NCI-H345 treated with DMSO at 0.1 percent for 48 hours (cell line): ENCODE results near the gene E2F1.

Experiments used
- DNase-seq: peaks from one replicate; lab custom pipeline; 2025; ENCODE audit not compliant: unreplicated experiment; lab: John Stamatoyannopoulos, UW

Gene E2F1, protein sequence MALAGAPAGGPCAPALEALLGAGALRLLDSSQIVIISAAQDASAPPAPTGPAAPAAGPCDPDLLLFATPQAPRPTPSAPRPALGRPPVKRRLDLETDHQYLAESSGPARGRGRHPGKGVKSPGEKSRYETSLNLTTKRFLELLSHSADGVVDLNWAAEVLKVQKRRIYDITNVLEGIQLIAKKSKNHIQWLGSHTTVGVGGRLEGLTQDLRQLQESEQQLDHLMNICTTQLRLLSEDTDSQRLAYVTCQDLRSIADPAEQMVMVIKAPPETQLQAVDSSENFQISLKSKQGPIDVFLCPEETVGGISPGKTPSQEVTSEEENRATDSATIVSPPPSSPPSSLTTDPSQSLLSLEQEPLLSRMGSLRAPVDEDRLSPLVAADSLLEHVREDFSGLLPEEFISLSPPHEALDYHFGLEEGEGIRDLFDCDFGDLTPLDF

DNA sequence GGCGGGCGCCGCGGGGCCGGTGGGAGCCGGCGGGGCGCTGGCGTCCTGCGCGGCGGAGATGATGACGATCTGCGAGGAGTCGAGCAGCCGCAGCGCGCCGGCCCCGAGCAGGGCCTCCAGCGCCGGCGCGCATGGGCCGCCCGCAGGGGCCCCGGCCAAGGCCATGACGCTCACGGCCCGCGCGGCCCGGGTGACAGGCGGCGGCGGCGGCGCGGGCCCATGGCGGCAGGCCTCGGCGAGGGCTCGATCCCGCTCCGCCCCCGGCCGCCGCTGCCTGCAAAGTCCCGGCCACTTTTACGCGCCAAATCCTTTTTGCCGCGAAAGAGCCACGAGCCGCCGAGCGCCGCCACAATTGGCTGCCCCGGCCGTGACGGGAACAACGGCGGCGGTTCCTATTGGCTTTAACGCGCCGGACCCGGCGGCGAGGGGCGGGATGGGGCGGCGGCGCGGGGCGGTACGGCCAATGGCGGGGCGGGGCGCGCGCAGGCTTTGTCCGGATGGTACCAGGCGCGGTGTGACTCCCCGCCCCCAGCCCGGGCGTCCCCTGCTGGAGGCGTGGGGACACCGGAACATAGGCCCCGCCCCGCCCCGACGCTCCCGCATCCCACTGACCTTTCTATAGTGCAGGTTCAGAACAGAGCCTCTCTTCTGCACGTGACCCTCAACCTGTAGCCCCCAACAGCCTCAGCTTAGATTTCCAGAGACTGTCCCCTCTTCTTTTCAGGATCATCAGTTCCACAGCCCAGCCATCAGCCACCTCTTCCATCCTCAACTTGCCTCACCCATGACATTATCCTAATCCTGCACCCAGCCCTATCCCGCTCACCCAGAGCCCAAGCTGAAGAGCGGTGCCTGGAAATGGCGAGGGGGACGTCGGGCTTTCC is at the start of gene E2F1:
Gene E2F1 (minus strand): TSS at position 286 of the 884 bp plus-strand sequence. CDS start 121 bp downstream, at position 165.
- DNase-seq, result peak; percentile 95

DNA sequence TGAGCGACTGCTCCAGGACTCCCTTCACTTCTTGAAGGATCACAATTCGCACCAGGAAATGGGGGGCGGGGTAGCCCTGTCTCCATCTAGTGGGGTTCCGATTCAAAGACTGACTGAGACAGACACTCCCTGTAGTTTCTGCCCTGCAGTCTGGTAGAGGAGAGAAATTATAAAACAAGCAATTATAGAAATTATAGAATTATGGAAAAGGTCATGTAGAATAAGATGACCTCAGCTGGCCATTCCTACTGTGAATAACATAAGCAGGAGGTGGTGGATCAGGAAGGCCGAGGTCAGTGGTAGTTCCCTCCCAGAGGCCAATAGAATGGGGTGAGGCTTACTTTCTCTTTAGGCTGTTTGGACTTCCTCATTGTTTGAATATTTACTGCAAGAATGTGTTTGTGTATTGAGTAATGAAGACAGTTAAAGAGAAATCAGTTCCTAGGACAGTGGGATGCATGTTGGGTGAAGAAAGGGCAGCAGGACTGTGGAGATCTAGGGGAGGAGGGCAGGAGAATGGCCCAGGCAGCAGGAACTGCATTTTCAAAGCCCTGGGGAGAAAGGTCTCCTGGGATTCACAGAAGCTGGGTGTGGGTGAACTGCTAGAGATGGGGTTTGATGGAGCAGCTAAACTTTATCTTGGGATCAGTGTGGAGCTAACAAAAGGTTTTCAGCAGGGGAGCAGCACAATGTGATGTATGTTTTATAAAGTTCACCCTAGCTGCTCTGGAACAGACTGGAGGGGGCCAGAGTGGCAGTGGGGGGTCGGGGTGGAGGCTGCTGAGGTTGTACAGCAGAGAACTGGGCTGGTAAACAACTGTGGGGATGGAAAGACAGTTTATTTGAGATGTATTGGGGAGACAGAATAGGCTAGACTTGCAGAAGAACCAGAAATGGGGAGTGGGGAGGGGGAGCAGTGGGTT is 47.7 kb upstream of the E2F1 start:
- DNase-seq, result no peak

DNA sequence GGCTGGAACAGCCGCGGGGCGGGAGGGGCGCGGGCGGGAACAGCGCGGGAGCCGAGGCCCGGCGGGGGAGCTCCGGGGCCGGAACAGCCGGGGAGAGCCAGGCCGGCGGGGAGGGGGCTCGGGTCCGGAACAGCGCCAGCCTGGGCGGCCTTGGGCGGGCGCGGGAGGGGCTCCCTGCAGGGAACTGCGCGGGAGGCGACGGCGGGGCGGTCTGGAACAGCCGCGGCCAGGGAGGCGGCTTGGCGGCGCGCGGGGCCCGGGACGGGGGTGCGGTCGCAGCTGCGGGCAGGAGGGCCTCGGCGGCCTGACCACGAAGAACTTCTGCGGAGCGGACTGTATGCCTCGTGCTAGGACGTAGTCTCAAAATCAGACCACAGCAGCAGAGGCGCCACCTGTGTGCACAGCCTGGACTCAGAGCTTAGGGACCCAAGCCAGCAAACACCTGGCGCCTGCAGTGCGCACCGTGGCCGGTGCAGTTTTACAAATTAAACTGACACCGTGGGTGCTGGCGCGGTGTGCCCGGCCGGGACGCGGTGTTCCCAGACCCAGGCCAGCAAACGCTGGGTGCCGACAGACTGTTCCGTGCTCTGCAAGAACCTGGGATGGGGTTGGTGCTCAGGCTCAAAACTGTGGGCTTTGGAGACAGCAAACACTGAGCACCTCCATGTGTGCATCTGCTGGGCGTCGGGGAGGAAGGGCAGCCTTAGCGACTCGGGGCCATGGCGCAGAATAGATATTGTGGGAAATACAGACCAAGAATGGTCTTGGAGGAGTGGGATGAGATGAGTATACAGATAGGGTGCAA is 46.2 kb upstream of the E2F1 start:
- DNase-seq, result peak; percentile 84

DNA sequence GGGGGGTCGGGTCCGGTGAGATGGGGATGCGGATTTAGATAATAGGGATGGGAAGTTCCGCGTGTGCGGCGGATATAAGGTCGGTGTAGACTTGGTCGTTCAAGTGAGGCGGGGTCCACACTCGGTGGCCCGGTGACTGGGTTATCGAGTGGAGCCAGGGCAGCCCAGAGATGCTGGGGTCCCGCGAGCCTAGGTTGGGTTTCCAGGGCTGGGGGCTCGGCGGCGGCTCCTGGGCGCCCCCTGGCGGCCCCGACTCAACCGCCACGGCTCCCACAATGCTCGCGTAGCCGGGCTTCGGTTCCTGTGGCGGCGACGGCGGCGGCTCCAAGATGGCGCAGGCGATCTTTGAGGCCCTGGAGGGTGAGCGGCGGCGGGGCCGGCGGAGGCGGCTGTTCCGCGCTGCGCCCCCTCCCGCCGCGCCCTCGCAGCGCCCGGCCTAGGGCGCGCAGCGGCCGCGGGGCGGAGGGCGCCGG is 45.5 kb upstream of the E2F1 start, which contains the start of gene ZNF341:
Gene ZNF341 (plus strand): TSS at position 304 of the 473 bp plus-strand sequence. CDS start 26 bp downstream, at position 330.
- DNase-seq, result peak; percentile 87

DNA sequence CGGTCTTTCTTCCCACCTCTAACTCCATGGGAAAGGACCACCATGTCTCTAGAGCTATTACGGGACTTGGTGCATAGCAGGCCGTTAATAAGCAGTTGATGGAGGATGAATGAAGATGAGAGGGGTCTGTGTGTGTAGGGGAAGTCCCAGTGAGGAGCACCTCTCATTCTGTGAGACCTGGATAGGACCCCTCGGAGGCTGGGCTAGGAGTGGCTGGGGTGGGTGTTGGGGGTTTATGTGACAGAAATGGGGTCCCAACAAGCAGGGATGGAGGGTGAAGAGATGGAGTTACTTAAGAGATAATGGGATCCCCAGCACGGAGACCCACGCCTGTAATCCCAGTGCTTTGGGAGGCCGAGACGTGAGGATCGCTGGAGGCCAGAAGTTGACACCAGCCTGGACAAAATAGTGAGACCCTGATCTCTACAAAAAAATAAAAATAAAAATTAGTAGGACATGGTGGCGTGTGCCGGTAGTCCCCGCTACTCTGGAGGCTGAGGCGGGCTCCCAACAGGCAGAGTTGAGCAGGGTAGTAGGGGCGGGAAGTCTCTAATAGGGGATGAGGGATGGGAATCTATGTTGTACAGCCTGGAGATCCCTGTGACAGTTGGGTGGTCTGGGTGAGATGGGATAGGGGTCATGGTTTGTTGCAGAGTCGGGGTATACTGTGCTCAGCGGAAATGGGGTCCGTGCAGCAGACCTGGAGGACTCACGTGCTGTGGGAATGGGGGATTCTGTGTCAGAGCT is 44.9 kb upstream of the E2F1 start:
- no peak for DNase-seq

DNA sequence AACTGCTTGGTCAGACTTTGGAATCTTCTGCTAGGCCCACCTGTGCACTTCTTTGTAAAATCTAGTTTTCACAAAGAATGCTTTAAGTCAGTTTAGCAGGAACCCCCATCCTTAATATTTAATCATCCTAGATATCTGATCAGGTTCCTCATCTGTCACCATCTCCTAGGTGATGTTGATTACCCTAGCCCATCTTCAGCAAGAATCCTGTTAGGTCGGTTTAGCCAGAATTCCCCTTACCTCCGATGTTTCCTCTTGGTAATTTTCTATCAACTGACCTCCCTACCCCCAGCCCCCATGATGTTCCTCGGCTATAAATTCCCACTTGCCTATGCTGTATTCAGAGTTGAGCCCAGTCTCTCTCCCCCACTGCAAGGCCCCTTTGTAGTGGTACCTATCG is 42.9 kb upstream of the E2F1 start:
- no peak for DNase-seq

DNA sequence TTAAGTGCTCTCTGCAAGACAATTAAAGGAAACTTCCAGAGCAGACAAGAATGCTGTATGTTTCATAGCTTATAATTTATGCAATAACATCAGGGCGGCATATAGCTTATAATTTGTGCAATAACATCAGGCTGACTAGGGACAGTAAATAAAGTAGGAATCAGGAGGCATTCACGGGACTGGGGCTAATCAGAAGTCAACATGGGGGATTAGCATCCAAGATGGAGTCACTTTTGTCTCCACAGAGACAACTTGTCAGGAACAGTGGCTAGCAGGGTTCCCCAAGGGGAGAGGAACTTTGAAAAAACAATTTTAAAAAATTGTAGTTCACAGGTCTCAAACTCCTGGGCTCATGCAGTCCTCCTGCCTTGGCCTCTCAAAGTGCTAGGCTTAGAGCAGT is 42.3 kb upstream of the E2F1 start:
- DNase-seq, result no peak

DNA sequence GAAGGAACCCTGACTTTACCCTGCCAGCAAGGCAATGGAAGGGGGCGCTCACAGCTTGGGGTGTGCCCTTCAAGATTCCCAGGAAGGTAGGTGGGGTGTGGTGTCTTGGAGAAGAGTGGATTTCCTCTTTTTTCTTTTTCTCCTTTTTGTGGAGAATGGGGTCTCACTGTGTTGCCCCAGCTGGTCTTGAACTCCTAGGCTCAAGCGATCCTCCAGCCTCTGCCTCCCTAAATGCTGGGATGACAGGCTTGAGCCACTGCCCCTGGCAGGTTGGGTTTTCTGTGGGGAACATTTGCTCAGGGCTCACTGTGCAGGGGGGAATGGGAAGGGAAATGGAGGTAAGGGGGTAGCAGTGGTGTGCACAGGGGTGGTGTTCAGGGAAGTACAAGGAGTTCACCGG is 41.6 kb upstream of the E2F1 start:
- no peak for DNase-seq

DNA sequence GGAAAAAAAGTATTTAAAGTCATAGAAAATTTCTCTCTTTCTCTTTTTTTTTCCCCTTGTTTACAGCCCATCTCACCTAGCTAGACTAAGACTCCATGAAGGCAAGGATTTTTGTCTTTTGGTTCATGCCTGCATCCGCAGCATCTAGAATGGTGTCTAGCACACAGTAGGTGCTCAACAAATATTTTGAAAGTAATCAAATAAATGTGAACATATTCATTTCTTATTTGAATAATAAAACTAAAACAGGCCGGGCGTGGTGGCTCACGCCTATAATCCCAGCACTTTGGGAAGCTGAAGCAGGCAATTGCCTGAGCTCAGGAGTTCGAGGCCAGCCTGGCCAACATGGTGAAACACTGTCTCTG is 40.9 kb upstream of the E2F1 start:
- no peak for DNase-seq

DNA sequence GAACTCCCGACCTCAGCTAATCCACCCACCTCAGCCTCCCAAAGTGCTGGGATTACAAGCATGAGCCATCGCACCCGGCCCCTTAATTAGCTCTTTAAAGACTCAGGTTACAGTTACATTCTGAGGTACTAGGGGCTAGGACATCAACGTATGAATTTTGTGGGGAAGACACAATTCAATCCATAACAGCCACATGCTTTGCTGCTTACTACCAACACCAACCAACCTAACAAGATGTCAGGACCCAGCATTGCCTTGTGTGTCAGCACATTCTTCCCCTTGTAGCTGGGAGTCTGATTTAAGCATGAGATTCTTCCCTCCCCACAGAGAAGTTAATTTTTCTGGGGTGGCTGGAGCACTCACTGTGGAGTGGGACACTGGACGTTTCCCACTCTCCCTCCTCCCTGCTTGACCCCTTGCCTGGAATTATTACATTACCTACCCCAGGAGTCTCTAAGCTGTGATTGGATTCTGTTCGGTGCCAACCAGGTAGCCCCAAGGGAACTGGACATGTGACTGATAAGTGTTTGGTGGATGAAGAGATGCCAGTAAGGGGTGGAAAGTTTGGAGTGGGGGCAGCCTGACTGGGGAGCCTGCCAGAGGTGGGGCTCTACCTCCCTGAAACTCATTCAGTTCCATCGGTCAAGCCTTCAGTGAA is 39.6 kb upstream of the E2F1 start:
- DNase-seq, result no peak

DNA sequence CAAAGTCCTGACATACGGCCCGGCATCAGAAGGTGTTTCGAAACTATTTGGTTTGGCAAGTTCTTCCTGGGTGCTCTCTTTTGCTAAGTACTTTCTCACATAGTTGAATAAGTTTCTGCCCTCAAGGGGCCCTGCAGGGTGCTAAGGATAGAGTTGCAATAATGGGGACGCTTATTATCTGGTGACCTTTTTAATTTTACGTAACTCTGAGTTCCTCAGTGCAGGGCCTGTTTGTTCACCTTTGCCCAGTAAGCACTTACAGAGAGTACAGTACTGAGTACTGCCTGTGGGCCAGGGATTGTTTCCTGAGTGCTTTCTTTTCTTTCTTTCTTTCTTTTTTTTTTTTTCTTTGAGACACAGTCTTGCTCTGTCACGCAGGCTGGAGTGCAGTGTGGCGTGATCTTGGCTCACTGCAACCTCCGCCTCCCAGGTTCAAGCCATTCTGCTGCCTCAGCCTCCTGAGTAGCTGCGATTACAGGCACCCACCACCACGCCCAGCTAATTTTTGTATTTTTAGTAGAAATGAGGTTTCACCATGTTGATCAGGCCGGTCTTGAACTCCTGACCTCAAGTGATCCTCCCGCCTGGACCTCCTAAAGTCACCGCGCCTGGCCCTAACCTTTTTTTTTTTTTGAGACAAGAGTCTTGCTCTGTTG is 38.4 kb upstream of the E2F1 start:
- no peak for DNase-seq

DNA sequence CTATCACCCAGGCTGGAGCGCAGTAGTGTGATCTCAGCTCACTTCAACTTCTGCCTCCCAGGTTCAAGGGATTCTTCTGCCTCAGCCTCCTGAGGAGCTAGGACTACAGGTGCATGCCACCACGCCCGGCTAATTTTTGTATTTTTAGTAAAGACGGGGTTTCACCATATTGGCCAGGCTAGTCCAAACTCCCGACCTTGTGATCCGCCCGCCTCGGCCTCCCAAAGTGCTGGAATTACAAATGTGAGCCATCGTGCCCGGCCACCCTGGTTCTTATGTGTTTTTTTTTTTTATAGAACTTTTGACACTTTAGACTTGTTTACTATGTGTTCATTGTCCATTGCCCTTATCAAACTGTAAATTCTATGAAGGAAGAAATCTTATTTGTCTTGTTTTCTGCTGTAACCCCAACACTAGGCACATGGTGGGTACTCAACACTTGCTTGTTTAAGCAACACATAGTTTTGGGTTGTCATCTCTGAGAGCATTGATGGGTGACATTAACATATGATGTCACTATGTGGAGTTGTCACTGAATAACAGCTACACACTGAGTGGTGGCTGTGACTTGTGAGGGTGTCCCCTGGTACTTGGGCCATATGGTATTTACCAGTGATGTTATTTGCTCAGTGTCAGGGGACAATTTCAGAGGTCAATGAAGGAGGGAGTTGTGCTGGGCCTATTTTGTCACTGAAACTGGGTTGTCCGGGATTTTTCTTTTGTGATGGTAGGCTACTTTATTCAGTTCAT is 35.4 kb upstream of the E2F1 start:
- no peak for DNase-seq

DNA sequence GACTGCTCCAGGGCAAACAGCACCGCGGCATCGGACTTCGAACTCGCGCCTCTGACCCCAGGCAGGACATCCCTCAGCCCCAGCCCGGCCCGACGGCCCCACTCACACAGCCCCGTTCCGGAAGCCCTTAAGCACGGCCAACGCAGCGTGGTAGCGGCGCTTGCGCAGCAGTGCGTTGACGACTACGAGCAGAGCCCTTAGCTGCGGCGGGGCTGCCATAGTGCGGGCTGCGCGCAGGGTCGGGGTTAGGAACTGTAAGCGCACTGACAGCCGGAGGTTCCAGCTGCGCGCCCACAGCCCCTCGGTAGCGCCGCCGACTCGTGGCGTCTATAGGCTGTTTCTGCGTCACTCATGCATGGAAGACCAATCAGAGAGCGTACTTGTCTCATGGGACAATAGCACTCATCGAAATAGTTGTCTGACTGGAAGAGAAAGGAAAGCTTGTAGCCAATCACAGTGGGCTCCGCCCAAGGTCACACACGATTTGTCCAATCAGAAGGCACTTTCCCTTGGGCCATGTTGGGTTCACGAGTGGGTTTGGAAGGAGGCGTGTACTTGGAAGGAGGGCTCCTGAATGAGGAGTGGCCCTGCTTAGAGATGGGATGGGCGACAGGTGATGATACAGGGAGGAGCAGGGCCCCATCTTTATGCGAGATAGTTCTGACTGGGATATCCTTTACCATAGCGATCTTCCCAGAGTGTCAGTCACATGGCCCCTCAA is 34.0 kb upstream of the E2F1 start, which contains the start of gene PXMP4:
Gene PXMP4 (minus strand): TSS at position 322 of the 721 bp plus-strand sequence. CDS start 103 bp downstream, at position 219.
- DNase-seq, result peak; percentile 99

DNA sequence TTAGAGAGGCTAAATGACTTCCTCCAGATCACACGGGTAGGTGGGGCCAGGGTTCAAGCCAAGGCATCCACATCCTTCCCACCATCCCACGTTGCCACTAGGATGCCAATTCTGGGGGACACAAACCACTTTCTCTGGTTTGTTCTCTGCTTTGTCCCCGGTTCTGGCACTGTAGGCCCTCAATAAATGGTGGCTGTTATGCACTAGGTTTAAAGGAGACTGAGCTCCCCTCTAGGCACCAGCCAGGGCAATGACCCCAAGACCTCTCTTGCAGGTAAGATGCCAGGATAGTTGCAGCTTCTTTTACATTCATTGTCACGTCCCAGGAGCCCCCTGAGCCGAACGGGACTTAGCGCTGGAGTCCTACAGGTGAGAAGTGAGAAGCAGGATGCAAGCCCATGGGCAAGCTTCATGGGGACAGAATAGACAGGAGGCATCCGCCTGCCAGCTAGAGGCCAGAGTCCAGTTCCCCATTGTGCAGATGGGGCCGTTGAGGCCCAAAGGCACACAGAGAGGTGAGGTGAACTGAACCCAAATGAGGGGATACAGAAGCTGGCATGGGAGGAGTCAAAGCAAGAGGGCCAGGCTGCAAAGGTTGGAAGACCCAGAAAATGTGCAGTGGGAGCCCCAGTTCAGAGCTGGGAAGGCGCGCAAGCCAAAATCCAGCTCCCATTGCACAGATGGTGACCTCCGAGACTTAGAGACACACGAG is 33.2 kb upstream of the E2F1 start:
- DNase-seq, result no peak

DNA sequence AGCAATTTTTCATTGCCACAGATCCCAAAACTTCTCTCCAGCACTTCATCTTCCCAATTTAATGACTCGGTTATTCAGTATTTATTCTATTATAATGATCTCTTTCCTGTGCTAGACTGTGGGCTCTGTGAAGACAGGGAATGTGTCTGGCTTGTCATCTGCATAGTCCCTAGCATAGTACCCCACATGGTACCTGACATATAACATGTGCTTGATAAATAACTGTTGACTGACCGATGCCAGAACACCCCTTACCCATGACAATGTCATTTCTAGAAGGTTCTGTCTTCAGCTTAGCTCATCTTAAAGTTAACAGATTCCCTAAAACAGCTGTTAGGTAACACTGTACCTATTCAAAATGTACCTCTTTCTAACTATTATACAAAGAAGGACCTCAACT is 30.3 kb upstream of the E2F1 start:
- no peak for DNase-seq

DNA sequence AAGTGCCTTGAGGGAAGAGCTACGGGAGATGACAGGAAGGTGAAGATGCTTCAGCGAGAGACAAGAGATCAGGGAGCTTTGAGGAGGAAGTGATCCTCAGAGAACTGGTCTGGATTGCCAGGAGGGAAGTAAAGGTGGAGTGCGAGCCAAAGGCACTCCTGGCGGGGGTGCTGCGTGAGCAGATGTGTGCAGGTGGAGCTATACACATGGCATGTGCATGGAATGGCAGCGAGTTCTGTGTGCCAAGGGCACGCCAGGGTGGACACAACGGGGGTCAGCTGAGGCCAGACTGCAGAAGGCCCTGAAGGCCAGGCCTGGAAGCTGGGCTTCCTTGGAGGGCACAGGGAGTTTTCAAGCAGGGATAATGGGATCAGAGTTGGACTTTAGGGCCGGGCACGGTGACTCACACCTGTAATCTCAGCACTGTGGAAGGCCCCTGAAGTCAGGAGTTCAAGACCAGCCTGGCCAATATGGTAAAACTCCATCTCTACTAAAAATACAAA is 27.7 kb upstream of the E2F1 start:
- DNase-seq, result no peak
